ENCODE measurements around the gene SNTB2. TPM values are rescaled to one million over a fixed set of nuclear protein-coding genes. Genes with fewer than 3 reads are reported as not detected.

SNTB2 gene
- total RNA-seq, 4 donors from 2014 or later: 58.0 to 99.5 (median 96.7) TPM

GRCh38 chr16:69204172-69204571, 17.2 kb downstream of the SNTB2 start:
- intact Hi-C loops (cut with DNase I): no loop called here
- Histone ChIP-seq H3K36me3 (no peaks in the 10 kb centered on the region), H3K4me1 (peaks cover 61 to 66% of the 10 kb centered on the region in 2 donors), H3K27ac (peak overlapping the region; percentile 66 to 90 (median 78)), H3K4me3 (replicated peaks in 1 of 3) (no peak overlapping the region), H3K27me3 (no peaks in the 10 kb centered on the region), H3K9me3 (no peaks in the 10 kb centered on the region)
- no peak for DNase-seq
- no peak for TF ChIP-seq CTCF (IDR thresholded peaks at IDR 0.05)
- TF ChIP-seq POLR2A (IDR thresholded peaks at IDR 0.05): peak in 1 of 2 donors; percentile 9

GRCh38 chr16:69209735-69210134, 22.8 kb downstream of the SNTB2 start:
- TF ChIP-seq CTCF (IDR thresholded peaks at IDR 0.05) (no peak), POLR2A (IDR thresholded peaks at IDR 0.05) (no peak)
- peaks cover 17 to 21% of the 10 kb centered on the region in 2 donors for H3K4me1 ChIP-seq
- no peaks in the 10 kb centered on the region for H3K9me3 ChIP-seq
- H3K27ac ChIP-seq: no peak overlapping the region
- no peaks in the 10 kb centered on the region for H3K36me3 ChIP-seq
- no peak overlapping the region for H3K4me3 ChIP-seq (replicated peaks in 1 of 3)
- H3K27me3 ChIP-seq: no peaks in the 10 kb centered on the region
- 81 to 87% methylated on average over 4 of the region's 4 CpGs for WGBS, 2 donors
- intact Hi-C loops (cut with DNase I): no loop called here
- no peak for DNase-seq

GRCh38 chr16:69217433-69217832, 30.5 kb downstream of the SNTB2 start:
- intact Hi-C loops (cut with DNase I): no loop called here
- no peaks in the 10 kb centered on the region for H3K27me3 ChIP-seq
- no peak for DNase-seq
- 96 to 98% methylated on average over 1 of the region's 1 CpG for WGBS, 2 donors
- TF ChIP-seq POLR2A (IDR thresholded peaks at IDR 0.05): no peak
- no peak for TF ChIP-seq CTCF (IDR thresholded peaks at IDR 0.05)
- H3K27ac ChIP-seq: no peak overlapping the region
- peaks cover 9 to 23% of the 10 kb centered on the region in 2 donors for H3K4me1 ChIP-seq
- H3K4me3 ChIP-seq (replicated peaks in 1 of 3): no peak overlapping the region
- no peaks in the 10 kb centered on the region for H3K9me3 ChIP-seq
- no peaks in the 10 kb centered on the region for H3K36me3 ChIP-seq

- Histone ChIP-seq H3K4me3 (replicated peaks in 1 of 3) (no peak overlapping the region), H3K27ac (no peak overlapping the region), H3K9me3 (no peaks in the 10 kb centered on the region), H3K27me3 (no peaks in the 10 kb centered on the region), H3K36me3 (no peaks in the 10 kb centered on the region), H3K4me1 (peaks cover 9 to 24% of the 10 kb centered on the region in 2 donors)
- no peak for DNase-seq
- intact Hi-C loops (cut with DNase I): no loop called here
- WGBS, 2 donors: 92 to 96% methylated on average over 1 of the region's 1 CpG
- TF ChIP-seq CTCF (IDR thresholded peaks at IDR 0.05): no peak
- no peak for TF ChIP-seq POLR2A (IDR thresholded peaks at IDR 0.05)
Measured at GRCh38 chr16:69219279-69219678, 32.3 kb downstream of the SNTB2 start.

- 99% methylated on average over 6 of the region's 6 CpGs for WGBS, 2 donors
Measured at GRCh38 chr16:69223882-69224281, 36.9 kb downstream of the SNTB2 start.

More at GRCh38 chr16:69223882-69224281, 36.9 kb downstream of the SNTB2 start:
- H3K4me1 ChIP-seq: peaks cover 13 to 37% of the 10 kb centered on the region in 2 donors
- peak overlapping the region in 2 of 3 donors; percentile 64 to 78 for H3K27ac ChIP-seq
- no peak for DNase-seq
- H3K4me3 ChIP-seq (replicated peaks in 1 of 3): no peak overlapping the region
- H3K27me3 ChIP-seq: no peaks in the 10 kb centered on the region
- TF ChIP-seq POLR2A (IDR thresholded peaks at IDR 0.05): no peak
- TF ChIP-seq CTCF (IDR thresholded peaks at IDR 0.05): no peak
- no peaks in the 10 kb centered on the region for H3K9me3 ChIP-seq
- no peaks in the 10 kb centered on the region for H3K36me3 ChIP-seq
- intact Hi-C loops (cut with DNase I): no loop called here
